GM18873 (cell line): ENCODE measurements around the gene SYPL2.

Experiments
- ATAC-seq: cut with Tn5 transposase; IDR thresholded peaks from one replicate; pipeline ENCODE4 v1.9.1; 2021; ENCODE audit warnings: mild to moderate bottlenecking, moderate library complexity, moderate number of reproducible peaks; ENCODE audit not compliant: unreplicated experiment, low FRiP score

Gene SYPL2

DNA sequence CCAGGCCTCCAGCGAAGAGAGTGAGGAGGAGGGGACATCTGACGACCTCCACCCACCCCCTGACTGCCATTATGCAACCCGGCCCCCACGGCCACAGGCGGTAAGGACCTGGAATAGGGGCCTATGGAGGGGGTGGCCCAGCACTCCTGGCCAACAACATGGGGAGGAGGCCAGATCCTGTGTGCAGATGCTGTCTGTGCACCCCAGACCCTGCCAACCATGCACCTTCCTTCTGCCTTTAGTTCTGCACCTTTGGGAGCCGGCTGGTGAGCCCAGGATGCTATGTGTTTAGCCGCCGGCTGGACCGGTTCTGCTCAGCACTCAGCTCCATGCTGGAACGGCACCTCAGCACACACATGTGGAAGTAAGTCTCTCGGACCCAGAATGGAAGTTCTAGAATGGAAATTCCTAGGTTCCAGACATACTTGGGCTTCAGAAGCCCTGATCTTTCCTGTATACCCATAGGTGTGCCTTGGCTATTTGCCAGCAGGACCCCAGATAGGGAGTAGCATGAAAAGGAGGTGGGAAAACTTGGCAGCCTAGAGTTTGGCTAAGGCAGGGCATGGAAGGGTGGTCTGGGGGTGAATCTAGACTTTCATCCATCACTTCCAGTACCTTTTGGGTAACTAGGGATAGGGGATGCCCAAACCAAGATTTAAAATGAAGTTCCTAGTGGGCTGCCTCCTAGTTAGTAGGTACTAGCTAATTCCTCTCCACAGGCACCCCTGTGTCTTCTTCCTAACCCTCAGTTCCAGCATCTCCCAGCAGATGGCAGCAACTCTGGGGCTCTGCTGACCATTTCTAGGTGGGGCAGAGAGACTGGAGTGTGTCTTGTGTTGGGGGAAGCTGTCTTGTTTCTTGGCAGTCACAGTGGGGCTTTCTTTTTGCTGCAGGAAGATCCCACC, 23.9 kb downstream of the SYPL2 start:
- ATAC-seq, result no peak

DNA sequence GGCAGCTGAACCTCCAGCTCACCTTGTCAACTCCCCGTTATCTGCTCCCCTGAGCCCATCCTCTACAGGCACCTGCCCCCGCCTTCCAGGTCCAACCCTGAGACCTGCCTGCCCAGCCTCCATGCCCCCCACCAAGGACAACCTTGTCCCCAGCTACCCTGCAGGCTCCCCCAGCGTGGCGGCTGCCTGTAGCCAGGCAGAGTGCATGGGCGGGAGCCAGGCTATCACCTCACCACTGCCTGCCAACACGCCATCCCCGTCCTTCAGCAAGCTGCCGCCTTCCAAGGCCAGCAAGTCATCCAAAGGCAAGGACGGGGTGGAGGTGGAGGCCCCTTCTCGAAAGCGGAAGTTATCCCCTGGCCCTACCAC, 24.6 kb downstream of the SYPL2 start:
- ATAC-seq, result no peak

DNA sequence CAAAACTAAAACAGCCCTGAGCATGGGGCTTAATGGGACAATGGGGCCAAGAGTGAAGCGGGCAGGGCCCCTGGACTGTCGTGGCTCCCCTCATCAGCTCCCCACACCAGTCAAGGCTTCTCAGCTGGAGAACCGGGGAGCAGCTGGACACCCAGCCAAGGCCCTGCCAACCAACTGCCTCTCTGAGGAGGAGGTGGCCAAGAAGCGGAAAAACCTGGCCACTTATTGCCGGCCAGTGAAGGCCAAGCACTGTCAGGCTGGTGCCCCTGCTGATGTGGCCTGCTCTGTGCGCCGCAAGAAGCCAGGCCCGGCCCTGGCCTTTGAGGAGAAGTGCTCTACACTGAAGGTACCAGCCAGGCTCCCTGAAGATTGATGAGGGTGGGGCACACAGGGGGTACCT, 25.0 kb downstream of the SYPL2 start:
- ATAC-seq, result no peak

DNA sequence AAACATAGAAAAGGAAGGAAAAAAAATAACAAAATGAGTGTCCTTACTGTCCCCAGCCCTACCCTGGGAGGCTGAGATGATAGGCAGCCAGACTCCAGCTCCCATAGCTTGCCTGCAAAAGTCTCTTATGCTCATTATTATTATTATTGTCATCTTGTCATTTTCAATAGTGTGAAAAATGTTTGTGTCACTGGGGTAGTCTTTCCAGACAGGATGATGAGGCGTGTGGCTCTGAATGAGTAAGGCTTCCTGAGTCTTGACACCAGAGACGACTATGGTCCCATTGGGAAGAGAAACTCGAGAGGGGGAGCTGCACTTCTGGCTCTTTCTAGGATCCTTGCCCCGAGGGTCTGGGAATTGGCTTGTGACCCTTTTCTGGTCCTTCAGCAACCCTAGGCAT, 26.4 kb downstream of the SYPL2 start:
- ATAC-seq, result no peak

DNA sequence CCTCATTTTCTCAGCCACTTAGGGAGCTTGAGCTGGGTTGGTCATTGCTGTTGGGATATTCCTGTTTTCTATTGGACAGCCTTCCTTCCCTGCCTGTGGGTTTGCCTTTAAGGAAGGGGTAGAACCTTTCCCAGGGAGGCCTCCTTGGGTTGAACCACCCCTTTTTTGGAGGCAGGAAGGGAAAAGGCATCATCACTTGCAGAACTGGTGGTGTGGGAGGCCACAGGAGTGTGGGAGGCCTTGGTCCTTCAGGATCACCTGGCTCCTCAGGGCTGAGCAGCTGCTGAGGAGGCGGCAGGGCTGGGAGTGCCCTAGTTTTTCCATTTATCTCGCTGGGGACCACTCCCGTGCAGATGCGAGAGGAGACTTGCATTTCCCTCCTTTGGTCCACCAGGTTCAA, 26.9 kb downstream of the SYPL2 start:
- no peak for ATAC-seq

DNA sequence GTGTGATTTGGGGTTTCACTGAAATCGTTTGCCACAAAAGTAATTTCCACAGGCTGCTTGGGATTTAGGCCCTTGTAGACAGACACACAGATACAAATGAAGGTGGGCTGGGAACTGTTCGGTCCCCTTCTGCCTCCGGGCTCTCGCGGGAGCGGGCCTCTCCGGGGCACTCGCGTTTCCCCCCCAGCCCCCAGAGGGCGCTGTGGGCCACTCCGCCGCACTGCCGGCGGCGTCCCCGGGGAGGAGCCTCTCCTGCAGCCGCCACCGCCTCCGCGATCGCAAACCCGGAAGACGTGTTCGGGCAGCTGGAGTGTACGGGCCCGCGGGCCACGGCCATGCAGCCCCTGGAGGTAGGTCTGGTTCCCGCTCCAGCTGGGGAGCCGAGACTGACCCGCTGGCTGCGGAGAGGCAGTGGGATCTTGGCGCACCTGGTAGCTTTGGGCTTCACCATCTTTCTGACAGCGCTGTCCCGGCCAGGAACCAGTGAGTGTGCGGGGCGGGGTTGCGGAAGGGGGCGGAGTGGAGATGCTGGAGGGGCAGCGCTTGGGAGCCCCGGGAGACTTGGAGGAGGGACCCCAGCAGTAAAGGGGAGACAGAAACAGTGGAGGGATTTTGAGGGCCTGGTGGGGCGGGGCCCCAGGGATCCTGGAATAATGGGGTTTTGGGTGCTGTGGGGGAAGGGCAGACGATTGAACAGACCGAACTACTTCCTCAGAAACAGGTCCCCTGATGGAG, 27.6 kb downstream of the SYPL2 start, which contains the start of gene CYB561D1:
CYB561D1 (plus strand) TSS at position 290 of the 735 bp plus-strand sequence; CDS start at position 336, 46 bp downstream.
- peak; percentile 54 for ATAC-seq

DNA sequence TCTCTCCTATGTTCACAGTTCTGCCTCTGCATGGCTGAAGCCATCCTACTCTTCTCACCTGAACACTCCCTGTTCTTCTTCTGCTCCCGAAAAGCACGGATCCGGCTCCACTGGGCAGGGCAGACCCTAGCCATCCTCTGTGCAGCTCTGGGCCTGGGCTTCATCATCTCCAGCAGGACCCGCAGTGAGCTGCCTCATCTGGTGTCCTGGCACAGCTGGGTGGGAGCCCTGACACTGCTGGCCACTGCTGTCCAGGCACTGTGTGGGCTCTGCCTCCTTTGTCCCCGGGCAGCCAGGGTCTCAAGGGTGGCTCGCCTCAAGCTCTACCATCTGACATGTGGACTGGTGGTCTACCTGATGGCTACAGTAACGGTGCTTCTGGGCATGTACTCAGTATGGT, 29.4 kb downstream of the SYPL2 start:
- ATAC-seq, result no peak

DNA sequence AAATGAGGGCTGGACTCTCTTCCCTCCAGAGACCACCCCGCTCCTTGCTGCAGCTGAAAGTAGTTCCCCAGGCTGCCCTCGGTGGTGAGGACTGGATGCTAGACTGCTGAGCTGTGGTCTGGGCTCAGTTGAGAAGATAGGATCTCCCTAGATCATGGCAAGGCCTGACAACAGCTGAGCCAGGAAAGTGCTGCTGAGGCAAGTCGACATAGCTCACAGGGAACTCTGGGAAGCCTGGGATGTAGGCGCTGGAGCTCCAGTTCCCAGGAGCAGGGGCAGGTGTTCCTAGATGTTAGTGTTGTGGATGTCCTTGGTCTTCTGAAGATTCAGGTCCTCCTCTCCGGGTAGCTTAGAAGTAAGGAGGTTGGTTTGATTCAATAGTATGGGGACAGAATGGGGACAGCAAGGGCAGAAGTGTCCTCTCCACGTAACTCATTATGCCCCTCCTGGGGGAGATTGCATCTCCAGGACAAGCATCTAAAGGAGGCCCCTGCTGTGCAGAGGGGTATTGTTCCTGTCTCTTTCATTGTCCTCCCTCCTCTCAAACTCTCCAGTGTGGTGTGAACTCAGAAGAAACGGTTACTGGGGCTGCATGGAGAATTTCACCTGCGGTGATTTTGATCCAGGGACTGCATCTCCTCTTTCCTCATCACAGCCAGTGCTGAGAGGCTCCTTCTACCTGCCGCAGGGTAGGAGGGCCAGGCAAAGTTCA, 31.3 kb downstream of the SYPL2 start:
- no peak for ATAC-seq

DNA sequence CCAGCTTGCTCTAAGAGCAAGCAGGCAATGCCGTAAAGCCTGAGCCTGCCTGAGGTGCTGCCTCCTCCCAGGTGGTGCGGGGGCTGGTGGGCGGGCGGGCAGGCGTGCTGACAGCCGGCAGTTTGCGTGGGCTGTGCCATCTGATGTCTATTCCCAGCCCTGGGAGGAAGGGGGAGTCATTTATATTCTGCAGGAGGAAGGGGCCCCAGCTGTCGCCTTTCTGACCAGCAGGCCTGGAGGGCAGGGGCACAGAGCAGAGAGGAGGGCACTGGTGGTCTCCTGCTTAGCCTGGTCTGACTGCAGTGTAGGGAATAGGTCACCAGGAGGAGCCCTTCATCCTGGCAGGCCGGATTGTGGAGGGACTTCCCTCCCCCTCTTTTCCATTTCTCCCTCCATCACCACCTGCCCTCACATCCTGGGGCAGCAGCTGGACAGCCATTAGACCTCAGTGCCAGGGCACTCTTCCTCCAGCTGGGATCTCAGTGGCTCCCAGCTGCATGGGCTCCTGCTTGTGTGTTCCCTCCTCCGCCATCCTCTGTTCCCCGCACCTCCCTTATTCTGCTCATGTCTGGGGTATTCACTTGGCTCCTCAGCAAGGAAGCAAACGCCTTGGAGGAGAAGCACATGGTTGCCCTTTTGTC, 31.9 kb downstream of the SYPL2 start:
- no peak for ATAC-seq

DNA sequence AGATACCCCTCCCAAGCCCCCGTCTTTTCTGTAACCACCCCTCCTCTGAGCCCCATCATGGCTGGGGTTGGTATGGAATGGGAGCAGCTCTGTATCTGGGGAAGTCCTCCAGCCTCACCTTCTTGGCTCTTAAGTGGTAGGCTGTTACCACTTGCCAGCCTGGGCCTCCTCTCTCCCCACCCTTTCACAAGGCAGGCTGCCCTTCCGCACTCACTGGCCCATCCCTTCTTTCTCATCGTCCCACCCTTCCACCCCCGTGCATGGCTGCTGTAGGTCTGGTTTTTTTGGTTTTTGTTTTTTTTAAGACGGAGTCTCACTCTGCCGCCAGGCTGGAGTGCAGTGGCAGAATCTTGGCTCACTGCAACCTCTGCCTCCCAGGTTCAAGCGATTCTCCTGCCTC, 32.7 kb downstream of the SYPL2 start:
- ATAC-seq, result no peak

DNA sequence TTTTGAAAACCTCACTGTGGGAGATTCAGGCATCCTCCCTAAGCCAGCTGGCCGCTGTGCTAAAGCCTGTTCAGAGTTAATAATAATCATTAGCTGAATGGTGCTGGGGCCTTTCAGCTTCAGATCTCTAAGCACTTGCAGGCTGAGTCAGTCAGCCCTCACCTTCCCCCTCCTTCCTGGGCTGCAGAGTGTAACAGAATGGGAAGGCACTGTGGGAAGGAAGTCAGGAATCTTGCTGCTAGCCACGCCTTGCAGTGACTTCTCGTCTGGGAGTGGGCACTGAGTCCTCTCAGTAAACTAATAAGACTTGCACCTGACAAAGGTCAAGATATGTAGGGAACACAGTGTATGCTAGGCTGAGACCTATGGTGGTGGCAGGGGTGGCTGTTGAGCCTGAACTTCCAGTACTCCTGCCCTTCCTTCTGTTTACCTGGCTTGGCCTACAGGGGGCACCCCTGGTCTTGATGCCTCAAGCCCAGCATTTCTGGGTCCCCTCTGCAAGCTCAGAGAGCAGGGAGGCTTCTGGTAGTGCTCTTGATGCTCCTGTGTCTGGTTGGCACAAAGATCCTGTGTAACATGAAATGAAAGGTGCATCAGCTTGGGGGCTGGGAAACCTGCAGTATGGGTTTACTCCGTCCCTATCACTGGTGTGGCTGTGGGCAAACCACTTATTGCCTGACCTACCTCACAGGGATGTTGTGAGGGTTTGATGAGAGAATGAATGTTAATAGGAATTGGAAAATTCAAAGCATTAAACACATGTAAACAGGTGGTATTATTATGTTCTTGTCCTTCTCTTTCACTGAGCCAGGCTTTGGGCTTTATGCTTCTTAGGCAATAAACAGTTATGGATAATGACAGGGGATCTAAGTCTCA, 33.6 kb downstream of the SYPL2 start:
- no peak for ATAC-seq

DNA sequence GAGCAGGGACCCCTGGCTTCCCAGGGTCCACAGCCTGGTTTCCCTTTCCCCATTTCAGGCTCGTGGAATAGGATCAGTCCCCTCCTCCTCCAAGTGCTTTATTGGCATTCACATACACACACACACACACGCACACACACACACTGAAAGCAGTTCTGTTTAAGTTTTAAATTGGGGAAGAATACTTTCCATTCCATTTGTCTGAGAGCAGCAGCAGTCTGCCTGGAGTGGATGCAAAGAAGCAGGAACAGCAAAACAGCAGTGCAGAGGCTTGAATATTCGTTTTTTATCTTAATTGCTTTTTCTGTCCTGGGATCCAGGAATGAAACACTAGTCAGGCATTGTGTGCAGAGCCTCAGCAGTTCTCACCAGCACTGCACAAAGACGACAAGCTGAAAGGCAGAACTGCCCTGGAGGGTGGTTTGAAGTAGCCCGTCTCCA, 34.6 kb downstream of the SYPL2 start:
- no peak for ATAC-seq

DNA sequence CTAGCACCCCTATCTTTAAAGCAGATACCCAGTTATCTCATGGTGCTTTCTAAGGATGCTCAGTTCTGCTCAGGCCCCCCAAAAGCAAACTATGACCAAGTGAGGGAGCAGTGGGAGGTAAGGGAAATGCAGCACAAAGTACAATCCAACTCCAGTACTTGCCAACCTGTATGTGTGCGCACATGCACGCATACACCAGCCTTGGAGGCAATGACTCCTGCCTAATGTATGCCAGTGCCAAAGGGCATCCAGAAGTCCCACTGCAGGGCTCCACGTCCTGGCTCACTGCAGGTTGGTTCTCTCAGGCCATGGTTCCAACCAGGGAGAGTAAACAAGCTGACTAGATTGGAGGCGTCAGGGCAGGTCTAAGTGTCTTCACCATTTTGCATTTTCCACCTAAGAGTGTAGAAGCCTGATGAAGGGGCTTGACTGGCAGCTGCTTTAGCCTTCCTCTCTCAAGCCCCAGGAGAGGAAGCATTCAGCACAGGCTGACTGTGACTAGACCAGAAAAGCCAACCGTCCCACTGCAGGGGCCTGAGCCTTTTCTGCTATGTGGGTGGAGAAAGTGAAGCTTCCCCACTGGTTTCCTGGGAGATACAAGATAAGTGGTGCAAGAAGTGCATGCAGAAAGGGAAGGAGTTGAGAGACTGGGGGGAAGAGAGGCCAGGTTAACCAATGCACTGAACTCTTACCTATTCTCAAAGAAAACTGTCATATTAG, 35.5 kb downstream of the SYPL2 start:
- no peak for ATAC-seq

DNA sequence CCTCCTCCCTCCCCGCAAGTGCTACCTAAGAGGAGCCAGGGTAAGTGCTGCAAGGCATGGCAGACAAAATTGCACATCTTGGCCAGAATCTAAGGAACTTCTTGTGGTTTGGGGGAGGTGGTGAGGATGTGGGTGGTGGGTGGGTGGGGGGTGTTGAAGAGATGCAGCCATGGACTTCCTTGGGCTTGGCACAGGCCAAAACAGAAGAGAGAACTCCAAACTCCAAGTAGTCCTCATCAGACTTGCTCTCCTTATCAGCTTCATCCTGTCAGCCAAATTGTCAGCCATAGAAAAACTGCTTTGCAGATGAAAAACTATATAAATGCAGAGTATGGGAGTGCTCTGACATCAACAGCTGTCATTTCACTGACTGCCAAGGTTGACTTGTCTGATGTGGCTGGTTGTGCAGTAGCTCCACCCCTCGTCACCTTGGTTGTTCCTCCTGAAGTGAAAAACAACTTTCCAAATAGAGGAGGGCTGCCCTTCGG, 36.1 kb downstream of the SYPL2 start:
- no peak for ATAC-seq

DNA sequence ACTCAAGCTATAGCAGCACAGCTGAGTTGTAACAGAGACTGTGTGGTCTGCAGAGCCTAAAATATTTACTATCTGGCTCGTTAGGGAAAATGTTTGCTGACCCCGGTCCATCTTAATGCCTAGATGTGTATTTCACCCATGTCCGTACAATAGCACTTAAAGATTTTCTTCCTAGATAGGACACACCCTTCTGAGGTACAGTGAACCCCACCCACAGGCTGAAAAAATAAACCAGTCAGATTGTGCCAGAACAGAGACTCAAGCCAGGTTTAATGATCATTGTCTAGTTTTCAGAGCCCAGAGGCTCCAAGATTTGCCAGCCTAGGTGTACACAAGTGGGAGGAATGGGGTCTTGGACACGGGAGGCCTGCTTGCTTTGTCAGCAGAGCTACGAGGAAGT, 37.6 kb downstream of the SYPL2 start:
- ATAC-seq, result no peak

DNA sequence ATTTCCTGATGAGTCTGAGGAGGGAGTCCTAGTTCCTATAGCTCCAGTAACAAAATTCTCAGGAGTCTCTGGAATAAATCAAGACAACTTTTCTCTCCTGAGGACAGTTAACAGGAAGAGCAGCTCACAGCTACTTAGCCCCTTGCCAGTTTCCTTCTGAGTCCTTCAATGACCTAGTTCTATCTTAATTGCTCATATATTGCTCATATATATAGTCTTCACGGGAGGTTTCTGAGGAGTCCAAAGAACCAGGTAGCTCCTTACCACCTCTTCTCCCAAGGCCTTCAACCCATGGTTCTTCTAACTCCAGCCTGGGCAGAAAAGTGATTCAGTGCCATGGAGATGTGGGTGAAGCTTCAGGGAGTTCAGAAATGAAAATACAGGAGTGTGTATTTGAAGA, 38.6 kb downstream of the SYPL2 start:
- ATAC-seq, result no peak

DNA sequence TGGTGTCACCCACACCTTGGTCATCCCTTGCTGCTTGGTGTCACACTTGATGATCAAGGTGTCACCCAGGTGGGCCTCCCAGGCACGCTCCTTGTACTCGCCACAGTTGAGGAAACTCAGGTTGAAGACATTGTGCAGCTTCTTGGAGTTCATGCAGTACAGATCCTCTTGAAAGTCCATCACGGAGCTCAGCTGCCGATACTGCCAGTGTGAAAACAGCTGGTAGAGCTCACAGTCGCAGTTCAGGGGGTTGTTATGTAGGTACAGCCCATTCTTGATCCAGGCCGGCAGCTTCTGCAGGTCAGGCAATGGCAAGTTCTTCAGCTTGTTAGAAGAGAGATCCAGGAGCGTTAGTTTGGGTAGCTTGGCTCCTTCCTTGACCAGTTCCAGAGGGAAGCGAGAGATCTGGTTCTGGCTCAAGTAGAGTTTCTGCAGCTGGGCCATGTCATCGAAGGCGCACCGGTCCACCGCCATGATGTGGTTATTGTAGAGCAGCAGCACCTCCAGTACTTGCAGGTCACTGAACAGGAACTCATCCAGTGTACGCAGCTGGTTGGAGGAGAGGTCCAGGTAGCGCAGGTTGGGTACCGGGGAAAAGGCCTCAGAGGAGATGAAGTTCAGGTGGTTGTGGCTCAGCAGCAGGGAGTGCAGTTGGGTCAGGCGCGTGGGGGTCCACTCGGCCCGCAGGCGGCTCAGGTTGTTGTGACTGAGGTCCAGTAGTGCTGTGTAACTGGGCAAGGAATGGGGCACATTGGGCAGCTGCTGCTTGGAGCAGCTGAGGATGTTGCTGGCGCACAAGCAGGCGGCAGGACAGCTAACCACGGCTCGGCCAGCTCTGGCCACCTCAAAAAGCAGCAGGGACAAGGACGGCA, 41.9 kb downstream of the SYPL2 start:
- ATAC-seq, result no peak

DNA sequence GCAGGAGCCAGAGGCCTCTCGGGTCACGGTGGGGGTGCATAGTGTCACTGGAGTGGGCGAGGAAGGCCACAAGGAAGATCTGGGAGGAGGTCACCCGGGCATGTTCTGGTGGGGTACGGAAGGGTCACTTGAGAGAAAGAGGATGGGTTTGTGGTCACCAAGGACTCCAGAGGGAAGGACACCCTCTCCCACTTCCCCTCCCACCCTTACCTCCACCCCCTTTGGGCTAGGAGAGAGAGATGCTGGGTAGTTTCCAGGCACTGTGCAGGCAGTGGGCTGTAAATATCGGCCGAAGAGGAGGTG, 42.5 kb downstream of the SYPL2 start:
- no peak for ATAC-seq
